NCI-H446 (cell line): Measurements from ENCODE around the gene FSD1L.
"Not testable (repeated sequence)": the region's sequence is repeated elsewhere in the genome, so short reads cannot be mapped to it uniquely, and the experiment has no call there.

Experiments
- DNase-seq, 2 experiments: peaks; one replicate each; lab custom pipeline; 2025; lab: John Stamatoyannopoulos, UW

The FSD1L gene

GRCh38 chr9:105484226-105484625 is 36.4 kb downstream of the FSD1L start:
- DNase-seq, result no peak

DNA sequence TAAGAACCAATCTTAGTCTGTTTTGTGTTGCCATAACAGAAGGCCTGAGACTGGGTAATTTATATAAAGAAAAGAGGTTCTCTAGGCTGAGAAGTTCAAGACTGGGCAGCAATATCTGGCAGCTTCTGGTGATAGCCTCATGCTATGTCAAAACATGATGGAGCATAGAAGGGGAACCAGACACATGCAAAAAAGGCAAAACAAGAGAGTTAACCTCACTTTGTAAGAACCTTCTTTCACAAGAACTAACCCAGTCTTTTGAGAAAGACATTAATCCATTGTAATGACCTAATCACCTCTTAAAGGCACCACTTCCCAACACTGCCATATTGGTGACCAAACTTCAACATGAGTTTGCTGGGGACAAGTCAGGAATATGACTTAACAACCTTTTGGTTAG is 37.3 kb downstream of the FSD1L start:
- no peak for DNase-seq

DNA sequence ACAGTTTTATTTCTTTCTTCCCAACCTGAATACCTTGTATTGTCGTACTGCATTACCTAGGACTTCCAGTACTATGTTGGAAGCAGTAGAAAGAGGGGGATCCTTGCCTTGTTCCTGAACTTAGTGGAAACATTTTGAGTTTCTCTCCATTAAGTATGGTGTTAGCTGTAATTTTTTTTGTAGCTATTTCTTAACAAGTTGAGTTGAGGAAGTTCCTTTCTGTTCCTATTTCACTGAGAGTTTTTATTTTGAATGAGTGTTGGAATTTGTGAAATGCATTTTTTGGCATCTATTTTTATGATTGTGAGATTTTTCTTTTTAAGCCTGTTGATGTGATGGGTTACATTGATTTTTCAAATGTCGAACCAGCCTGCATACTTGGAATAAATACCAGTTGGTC is 49.0 kb downstream of the FSD1L start:
- DNase-seq, result no peak

DNA sequence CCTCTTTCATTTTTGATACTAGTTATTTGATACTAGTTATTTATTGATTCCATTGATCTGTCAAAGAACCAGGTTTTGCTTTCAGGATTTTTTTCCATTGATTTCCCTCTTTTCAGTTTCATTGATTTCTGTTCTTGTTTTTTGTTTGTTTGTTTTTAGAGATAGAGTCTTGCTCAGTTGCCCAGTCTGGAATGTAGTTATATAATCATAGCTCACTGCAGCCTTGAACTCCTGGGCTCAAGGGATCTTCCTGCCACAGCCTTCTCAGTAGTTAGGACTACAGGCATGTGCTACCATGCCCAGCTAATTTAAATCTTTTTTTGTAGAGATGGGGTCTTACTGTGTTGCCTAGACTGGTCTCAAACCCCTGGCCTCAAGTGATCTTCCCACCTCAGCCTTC is 49.9 kb downstream of the FSD1L start:
- no peak for DNase-seq

GRCh38 chr9:105500108-105500766 is 52.4 kb downstream of the FSD1L start:
- no peak for DNase-seq

- no peak for DNase-seq
Observed at GRCh38 chr9:105501414-105501813, 53.6 kb downstream of the FSD1L start.

- DNase-seq, result no peak
Observed at GRCh38 chr9:105502276-105502675, 54.4 kb downstream of the FSD1L start.

DNA sequence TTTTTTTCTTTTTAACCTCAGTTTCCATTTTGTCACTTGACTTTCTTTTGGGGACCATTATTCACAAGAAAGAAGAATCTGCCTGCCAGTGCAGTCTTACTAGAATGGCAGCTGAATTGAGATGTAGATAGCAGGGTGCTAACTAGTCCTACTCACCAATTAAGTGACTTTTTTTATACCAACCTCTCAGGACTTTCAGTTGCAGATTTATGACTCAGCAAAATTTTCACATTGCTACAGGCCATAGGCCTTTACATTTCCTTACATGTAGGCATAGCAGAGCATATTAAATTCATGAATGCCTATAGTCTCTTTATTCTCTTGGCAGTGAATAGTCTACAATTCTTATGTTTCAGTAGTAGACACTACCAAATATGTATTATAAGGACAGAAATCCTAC is 56.0 kb downstream of the FSD1L start:
- no peak for DNase-seq

DNA sequence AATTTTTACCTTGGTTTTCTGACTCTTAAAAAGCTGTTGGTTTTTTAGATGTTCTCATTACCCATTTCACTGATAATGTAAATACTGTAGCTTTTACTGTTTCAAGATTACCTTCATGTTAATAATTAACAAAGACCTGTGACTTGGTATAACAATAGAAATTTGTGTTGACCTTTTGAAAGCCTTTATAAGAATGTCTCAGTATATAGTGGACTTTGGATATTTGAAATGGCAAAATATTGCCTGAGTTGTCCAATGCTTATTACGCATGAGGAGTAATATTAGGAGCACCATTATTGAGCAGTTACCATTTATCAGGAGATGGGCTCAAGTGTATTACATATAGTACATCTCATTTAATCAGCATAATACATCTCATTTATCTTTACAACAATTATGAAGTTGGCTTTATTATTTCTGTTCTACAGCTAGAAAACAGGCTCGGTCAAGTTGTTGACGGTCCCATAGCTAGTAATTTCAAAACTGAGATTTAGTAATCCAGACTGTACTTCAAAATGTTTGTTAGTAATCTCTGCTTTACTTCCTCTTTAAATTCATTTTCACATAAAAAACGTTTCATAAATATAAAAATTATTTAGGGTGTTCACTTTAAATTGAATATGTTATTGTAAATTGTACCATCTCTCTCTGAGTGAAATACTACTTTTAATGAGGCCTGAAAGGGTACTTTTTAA is 59.4 kb downstream of the FSD1L start:
- no peak for DNase-seq

DNA sequence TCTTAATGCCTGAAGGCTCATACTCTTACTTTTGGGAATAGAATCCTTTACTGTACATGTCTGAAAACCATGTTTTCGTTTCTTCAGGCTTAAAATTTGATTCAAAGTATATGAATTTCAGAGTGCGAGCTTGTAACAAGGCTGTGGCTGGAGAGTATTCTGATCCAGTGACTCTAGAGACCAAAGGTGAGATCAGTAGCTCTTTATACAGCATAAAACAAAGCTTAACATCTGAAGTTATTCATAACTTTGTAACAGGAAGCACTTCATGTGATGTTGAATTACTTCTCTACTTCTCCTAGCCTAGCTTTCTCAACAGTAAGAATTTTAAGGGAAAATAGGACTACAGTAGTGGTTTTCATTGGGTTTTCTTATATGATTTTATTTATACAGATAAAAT is 60.7 kb downstream of the FSD1L start:
- no peak for DNase-seq

- DNase-seq, result no peak
Observed at GRCh38 chr9:105510024-105510423, 62.2 kb downstream of the FSD1L start.

DNA sequence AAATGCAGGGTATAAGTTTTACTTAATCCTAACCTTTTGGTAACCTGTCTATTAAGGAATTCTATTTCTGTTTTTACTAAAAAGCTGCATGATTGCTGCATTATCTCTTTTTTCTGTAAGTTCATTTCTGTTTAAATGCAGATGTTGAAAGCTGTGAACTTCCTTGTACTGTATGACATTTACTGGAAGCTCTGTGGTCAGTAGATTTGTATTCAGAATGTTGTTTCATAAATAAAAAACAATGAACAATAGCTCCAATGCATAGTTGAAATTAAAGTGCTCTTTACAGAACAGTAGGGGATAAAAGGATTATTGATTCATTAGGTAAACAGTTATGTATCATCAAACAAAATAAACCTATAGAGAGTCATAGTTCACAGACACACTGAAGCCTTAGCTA is 63.6 kb downstream of the FSD1L start:
- no peak for DNase-seq

- no peak for DNase-seq
Observed at GRCh38 chr9:105515811-105516413, 68.1 kb downstream of the FSD1L start.

DNA sequence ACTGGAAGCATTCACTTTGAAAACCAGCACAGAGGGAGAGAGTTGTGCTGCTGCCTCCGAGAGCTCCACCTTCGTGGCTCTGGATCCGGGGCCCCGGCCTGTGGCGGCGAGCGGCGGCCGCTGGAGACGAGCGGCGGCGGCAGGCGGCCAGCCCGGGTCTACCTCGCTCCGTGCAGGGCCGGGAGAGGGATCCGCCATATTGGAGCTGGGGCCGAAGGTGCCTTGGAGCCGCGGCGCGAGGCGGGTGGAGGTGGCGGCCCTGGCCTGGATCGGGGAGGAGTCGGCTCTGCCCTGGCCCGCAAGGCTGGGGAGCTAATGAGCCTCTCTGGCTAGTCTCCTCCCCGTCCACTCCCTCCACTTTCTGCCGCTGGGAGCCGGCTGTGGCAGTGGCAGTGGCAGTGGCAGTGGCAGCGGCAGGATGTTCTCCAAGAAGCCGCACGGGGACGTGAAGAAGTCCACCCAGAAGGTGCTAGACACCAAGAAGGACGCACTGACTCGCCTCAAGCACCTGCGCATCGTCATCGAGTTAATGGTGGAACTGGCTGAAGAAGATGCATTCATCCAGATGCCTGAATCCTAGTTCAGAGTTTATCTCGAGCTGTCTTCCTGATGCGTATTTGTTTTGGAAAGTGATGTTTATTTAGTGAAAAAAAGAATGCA is 72.0 kb downstream of the FSD1L start:
- not testable (repeated sequence) for DNase-seq

DNA sequence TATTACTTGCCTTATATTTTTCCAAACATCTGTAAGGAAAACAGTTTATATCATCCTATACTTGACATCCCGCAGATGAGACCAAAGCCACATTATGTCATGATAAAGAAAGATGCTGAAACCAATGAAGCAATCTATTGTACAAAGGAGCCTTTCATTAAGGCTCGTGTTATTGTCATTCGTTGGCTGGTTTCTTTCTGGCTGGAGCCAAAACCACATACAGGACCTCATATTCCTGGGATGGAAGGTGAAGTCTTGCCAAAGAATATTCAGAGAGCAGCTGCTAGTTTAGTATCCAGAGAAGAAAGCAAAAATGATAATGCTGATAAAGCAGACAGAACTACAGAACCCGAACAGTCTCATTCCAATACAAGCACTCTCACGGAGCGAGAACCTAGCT is 73.2 kb downstream of the FSD1L start:
- DNase-seq, result not testable (repeated sequence)

DNA sequence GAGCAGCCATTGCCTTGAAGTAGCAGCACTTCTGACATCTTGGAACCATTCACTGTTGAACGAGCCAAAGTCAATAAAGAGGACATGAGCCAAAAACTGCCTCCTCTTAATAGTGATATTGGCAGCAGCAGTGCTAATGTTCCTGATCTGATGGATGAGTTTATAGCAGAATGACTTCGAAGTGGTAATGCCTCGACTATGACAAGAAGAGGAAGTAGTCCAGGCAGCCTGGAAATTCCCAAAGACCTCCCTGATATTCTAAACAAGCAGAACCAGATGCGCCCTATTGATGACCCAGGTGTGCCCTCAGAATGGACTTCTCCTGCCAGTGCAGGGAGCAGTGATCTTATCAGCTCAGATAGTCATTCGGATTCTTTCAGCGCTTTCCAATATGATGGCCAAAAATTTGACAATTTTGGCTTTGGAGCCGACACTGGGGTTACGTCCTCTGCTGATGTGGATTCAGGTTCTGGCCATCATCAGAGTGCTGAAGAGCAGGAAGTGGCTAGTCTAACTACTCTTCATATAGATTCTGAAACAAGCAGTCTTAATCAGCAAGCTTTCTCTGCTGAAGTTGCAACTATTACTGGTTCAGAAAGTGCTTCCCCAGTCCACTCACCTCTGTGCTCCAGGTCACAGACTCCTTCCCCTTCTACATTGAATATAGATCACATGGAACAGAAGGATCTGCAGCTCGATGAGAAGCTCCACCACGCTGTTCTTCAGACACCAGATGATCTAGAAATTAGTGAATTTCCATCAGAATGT is 75.0 kb downstream of the FSD1L start:
- peak; percentile 14 to 54 for DNase-seq

DNA sequence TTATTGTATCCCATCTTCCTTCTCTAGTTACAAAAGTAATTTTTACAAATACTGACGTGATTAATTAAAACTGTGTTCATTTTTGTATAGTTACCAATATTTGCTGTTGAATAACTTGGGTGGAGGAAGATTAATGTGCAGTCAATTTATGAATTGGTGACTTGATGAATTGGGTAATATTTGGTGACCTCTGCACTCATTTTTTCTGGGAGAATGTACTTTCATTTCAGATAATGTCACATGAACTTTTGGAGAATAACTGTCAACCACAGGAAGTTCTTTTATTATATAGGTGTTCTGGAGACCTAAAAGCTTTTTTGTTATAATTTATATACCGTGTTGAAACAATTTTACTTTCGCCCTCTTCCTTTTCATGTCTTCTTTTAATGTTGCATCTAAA is 83.7 kb downstream of the FSD1L start:
- no peak for DNase-seq

GRCh38 chr9:105535920-105536668 is 88.3 kb downstream of the FSD1L start:
- no peak for DNase-seq

- DNase-seq, result no peak
Observed at GRCh38 chr9:105539452-105539851, 91.6 kb downstream of the FSD1L start.

DNA sequence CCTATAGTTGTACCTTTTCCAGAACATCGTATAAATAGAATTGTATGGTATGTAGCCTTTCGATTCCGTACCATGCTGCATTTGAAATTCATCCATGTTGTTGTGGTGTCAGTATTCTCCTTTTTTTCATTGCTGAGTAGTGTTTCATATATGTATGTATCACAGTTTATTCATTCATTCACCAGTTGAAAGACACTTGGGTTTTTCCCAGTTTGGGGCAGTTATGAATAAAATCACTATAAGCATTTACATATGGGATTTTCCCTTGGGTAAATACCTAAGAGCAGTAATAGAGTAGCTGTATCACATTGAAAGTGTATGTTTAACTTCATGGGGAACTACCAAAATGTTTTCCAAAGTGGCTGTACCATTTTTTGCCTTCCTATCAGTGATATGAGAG is 94.0 kb downstream of the FSD1L start:
- DNase-seq, result no peak

DNA sequence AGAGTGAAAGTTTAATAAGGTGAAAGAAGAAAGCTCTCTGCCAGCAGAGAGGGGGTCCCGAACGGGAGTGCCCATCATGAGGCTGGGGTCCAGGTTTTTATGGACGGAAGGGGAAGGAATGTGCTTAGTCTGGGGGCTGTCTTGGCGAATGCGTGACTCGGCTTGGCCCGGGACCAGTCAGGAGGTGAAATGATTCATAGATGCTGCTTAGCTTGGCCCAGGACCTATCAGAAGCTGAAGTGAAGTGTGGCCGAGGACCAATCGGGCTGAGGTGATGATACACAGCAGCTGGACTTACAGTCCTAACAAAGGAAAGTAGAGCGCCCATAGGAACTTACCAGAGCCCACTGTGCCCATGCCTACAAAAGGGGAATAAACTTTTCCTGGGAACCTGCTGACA is 106.2 kb downstream of the FSD1L start:
- no peak for DNase-seq
